ENCODE results near the gene CPB2.

DNA sequence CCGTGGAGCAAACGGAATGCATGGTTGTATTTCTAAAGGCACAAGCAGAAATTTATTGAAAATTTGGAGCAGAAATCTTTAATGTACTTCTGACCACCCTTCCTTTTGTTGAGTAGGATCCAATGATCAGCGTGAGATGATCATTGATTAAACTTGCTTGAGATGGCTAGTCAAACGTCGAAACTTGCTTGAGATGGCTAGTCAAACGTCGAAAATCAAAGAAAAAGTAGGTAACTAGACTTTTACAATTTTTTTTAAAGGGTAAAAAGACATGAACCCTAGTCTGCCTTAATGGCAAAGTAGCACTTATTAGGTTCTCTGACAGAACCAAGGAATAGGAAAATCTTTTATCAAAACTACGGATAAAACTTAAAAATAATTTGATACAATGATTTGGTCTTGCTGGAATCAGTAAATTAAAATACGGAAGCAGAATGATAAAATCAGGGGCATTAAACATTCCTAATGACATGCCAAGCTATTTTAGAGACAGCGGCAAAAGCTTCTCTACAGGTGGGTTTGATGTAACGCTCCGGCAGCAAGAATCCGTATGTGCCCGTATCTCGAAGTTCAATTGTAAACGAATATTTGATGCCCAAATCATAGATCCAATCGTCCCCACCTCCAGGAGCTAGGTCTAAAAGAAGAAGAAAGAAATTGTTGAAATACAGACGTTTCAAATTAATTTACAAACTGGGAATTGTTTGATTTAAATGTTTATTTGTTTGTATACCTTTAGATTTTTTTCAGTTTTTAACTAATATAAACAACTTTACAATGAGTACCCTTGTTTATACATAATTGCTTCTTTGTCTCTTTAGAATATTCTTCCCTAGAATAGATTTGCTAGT, 51.4 kb downstream of the CPB2 start:
- TF ChIP-seq, protein P1, sequence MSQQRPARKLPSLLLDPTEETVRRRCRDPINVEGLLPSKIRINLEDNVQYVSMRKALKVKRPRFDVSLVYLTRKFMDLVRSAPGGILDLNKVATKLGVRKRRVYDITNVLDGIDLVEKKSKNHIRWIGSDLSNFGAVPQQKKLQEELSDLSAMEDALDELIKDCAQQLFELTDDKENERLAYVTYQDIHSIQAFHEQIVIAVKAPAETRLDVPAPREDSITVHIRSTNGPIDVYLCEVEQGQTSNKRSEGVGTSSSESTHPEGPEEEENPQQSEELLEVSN (IDR thresholded peaks at IDR 0.05) = no peak
- no peak for TF ChIP-seq NANOG (IDR thresholded peaks at IDR 0.05; ENCODE audit: insufficient read depth, low read depth, low read length, poor library complexity, severe bottlenecking)
- TF ChIP-seq POLR2A (IDR thresholded peaks at IDR 0.05; ENCODE audit: control extremely low read depth in 1 of 2, low read depth in 2 of 2, low read length in 2 of 2) = no peak
- TF ChIP-seq, protein P2, sequence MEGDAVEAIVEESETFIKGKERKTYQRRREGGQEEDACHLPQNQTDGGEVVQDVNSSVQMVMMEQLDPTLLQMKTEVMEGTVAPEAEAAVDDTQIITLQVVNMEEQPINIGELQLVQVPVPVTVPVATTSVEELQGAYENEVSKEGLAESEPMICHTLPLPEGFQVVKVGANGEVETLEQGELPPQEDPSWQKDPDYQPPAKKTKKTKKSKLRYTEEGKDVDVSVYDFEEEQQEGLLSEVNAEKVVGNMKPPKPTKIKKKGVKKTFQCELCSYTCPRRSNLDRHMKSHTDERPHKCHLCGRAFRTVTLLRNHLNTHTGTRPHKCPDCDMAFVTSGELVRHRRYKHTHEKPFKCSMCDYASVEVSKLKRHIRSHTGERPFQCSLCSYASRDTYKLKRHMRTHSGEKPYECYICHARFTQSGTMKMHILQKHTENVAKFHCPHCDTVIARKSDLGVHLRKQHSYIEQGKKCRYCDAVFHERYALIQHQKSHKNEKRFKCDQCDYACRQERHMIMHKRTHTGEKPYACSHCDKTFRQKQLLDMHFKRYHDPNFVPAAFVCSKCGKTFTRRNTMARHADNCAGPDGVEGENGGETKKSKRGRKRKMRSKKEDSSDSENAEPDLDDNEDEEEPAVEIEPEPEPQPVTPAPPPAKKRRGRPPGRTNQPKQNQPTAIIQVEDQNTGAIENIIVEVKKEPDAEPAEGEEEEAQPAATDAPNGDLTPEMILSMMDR (IDR thresholded peaks at IDR 0.05; ENCODE audit: control extremely low read depth in 1 of 3, insufficient read depth in 1 of 3, low read depth in 1 of 3, low read length in 3 of 3) = no peak
- TF ChIP-seq CEBPB (IDR thresholded peaks at IDR 0.05; ENCODE audit: low read depth, low read length) = no peak
- no peak for TF ChIP-seq KDM4A (IDR thresholded peaks at IDR 0.05; ENCODE audit: low read depth, low read length, severe bottlenecking)
- TF ChIP-seq EP300 (IDR thresholded peaks at IDR 0.05; ENCODE audit: borderline replicate concordance in 1 of 2, low read depth in 2 of 2, low read length in 2 of 2) = no peak
- TF ChIP-seq JUND (IDR thresholded peaks at IDR 0.05; ENCODE audit: low read length) = no peak
- TF ChIP-seq RAD21 (IDR thresholded peaks at IDR 0.05 in 1 of 2, conservative IDR thresholded peaks at IDR 0.05 in 1 of 2; ENCODE audit: low read depth in 2 of 2, low read length in 2 of 2) = no peak
- TF ChIP-seq, protein P3, sequence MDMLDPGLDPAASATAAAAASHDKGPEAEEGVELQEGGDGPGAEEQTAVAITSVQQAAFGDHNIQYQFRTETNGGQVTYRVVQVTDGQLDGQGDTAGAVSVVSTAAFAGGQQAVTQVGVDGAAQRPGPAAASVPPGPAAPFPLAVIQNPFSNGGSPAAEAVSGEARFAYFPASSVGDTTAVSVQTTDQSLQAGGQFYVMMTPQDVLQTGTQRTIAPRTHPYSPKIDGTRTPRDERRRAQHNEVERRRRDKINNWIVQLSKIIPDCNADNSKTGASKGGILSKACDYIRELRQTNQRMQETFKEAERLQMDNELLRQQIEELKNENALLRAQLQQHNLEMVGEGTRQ (IDR thresholded peaks at IDR 0.05; ENCODE audit: low read length) = no peak
- no peak for TF ChIP-seq RNF2 (IDR thresholded peaks at IDR 0.05; ENCODE audit: borderline replicate concordance, low read depth, low read length, missing control alignments, poor library complexity, severe bottlenecking)

Measured in H1 (cell line).